GM12865 (cell line): ENCODE measurements around the gene TMEM225.
A peak's percentile ranks its signal among the peaks of the same experiment; 100 is the strongest.

Experiments used
- DNase-seq: peaks from one replicate; pipeline ENCODE4 v3.0.0; 2010; ENCODE audit warnings: low read depth
- H3K4me3 ChIP-seq: 2 replicates; pipeline ENCODE4 v1.5.1; 2011; ENCODE audit warnings: mild to moderate bottlenecking, low read depth, low read length, control low read depth
- TF ChIP-seq, protein P1 (sequence below): IDR thresholded peaks from 2 replicates; pipeline ENCODE4 v1.5.1; 2011; ENCODE audit warnings: low read length, control low read depth, low read depth, inconsistent platforms; ENCODE audit not compliant: insufficient read depth; ENCODE audit errors: missing control alignments

The TMEM225 gene, protein sequence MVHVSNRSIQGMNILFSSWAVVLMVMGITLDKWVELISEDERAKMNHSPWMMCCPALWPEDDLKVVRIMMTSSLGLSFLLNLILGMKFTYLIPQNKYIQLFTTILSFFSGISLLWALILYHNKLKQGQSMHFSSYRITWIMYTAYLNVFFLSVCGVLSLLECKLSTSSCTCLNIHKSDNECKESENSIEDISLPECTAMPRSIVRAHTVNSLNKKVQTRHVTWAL

GRCh38 chr11:123885570-123885969, at the start of gene TMEM225:
TMEM225 (minus strand) TSS chr11:123885670; CDS start chr11:123885425, 245 bp downstream.
- no peak for DNase-seq
- TF ChIP-seq, protein P1, sequence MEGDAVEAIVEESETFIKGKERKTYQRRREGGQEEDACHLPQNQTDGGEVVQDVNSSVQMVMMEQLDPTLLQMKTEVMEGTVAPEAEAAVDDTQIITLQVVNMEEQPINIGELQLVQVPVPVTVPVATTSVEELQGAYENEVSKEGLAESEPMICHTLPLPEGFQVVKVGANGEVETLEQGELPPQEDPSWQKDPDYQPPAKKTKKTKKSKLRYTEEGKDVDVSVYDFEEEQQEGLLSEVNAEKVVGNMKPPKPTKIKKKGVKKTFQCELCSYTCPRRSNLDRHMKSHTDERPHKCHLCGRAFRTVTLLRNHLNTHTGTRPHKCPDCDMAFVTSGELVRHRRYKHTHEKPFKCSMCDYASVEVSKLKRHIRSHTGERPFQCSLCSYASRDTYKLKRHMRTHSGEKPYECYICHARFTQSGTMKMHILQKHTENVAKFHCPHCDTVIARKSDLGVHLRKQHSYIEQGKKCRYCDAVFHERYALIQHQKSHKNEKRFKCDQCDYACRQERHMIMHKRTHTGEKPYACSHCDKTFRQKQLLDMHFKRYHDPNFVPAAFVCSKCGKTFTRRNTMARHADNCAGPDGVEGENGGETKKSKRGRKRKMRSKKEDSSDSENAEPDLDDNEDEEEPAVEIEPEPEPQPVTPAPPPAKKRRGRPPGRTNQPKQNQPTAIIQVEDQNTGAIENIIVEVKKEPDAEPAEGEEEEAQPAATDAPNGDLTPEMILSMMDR, result no peak
- no peak within 1 kb of the TSS for H3K4me3 ChIP-seq

DNA sequence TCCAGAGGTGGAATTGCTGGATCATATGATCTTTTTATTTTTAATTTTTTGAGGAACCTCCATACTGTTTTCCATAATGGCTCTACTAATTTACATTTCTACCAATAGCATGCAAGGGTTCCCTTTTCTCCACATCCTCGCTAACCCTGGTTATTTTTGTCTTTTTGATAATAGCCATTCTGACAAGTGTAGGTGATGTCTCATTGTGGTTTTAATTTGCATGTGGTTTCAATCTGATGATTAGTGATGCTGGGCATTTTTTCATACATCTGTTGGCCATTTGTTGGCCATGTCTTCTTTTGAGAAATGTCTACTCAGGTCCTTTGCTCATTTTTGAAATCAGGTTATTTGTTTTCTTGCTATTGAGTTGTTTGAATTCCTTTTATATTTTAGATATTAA, 38.6 kb upstream of the TMEM225 start:
- TF ChIP-seq, protein P1, result no peak
- no peak overlapping the region for H3K4me3 ChIP-seq
- no peak for DNase-seq

DNA sequence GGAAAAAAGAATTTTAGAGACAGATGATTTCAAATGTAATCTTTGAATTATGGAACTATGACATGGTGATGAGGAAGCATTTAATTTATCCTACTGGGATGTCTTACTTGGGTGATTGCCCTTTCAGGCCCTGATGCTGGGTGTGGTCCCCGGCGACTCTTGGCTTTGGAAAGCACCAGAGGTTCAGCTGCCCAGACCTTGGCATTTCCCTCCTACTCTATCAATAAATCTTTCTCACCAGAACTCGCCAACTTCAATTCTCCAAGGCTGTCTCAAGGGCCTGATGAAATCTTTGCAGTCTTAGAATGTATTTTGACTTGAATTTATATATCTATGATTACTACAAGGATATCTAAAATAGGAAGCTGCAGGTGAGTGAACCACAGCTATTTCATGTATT, 35.5 kb upstream of the TMEM225 start:
- DNase-seq, result no peak
- TF ChIP-seq, protein P1, result no peak
- no peak overlapping the region for H3K4me3 ChIP-seq

GRCh38 chr11:123905826-123906225, 20.4 kb upstream of the TMEM225 start:
- no peak for DNase-seq
- TF ChIP-seq, protein P1, result no peak
- no peak overlapping the region for H3K4me3 ChIP-seq

DNA sequence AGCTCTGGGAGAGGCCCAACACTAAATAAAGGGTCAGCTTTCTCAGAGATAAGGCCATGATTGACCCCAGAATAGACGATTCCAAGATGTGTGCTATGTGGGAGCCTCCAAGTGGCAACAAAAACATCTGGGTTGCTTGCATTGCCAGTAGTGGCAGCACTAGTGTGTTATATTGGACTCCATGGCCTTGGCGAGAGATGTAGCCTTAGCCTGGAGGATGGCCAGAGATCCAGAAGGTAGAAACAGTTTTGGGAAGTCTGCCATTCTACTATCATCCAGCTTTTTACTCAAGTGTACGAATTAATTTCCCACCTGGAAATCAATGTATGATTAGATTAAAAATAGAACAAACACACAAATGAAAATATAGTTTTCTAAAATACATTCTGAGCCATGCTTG, 19.5 kb upstream of the TMEM225 start:
- DNase-seq, result no peak
- no peak overlapping the region for H3K4me3 ChIP-seq
- TF ChIP-seq, protein P1, result no peak

GRCh38 chr11:123903932-123904331, 18.5 kb upstream of the TMEM225 start:
- H3K4me3 ChIP-seq, result no peak overlapping the region
- TF ChIP-seq, protein P1, result no peak
- peak; percentile 69 for DNase-seq

- TF ChIP-seq, protein P1, result no peak
- DNase-seq, result no peak
- H3K4me3 ChIP-seq, result no peak within 1 kb of the TSS
Observed at GRCh38 chr11:123901867-123902266, 16.4 kb upstream of the TMEM225 start, which contains the start of gene OR8D4. OR8D4 (plus strand) TSS chr11:123902167; CDS start chr11:123906432, 4,265 bp downstream.
